ENCODE data around the gene RBM26. TPM values are rescaled to one million over a fixed set of nuclear protein-coding genes. Genes with fewer than 3 reads are reported as not detected.

Gene RBM26
- total RNA-seq, 4 donors from 2014 or later: 14.9 to 44.8 (median 23.1) TPM

- H3K4me1 ChIP-seq: no peaks in the 10 kb centered on the region
- H3K27me3 ChIP-seq: no peaks in the 10 kb centered on the region
- H3K9me3 ChIP-seq: no peaks in the 10 kb centered on the region
- in situ Hi-C loops (cut with MboI; ENCODE audit: low sequenced_read_pairs in 4 of 4): no loop called here
- DNase-seq (no peak), ATAC-seq (no peak)
- H3K4me3 ChIP-seq: no peak overlapping the region
- intact Hi-C loops (cut with DNase I; ENCODE audit: low total_unique reads): no loop called here
- no peaks in the 10 kb centered on the region for H3K36me3 ChIP-seq
- TF ChIP-seq, protein P1, sequence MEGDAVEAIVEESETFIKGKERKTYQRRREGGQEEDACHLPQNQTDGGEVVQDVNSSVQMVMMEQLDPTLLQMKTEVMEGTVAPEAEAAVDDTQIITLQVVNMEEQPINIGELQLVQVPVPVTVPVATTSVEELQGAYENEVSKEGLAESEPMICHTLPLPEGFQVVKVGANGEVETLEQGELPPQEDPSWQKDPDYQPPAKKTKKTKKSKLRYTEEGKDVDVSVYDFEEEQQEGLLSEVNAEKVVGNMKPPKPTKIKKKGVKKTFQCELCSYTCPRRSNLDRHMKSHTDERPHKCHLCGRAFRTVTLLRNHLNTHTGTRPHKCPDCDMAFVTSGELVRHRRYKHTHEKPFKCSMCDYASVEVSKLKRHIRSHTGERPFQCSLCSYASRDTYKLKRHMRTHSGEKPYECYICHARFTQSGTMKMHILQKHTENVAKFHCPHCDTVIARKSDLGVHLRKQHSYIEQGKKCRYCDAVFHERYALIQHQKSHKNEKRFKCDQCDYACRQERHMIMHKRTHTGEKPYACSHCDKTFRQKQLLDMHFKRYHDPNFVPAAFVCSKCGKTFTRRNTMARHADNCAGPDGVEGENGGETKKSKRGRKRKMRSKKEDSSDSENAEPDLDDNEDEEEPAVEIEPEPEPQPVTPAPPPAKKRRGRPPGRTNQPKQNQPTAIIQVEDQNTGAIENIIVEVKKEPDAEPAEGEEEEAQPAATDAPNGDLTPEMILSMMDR (IDR thresholded peaks at IDR 0.05 in 4 of 5, conservative IDR thresholded peaks at IDR 0.05 in 1 of 5): no peak
- no peak for TF ChIP-seq POLR2A (IDR thresholded peaks at IDR 0.05)
- H3K27ac ChIP-seq: no peak overlapping the region
These were observed 36.7 kb upstream of the RBM26 start for GRCh38 chr13:79442706-79443105.

DNA sequence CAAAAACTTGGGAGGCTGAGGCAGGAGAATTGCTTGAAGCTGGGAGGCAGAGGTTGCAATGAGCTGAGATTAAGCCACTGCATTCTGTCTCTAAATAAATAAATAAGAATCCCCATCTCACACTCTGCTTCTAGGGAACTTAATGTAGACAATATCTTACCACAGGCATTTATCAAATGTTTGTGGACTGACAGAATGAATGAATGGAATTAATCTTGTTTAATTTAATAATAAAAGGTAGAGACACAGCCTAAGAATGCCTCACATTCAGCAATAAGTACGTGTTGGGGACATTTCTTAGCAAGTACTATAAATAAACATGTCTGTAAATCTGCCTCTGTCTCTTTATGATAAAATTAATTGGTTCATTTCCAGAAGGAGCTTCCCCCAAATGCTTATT lies 36.2 kb upstream of the RBM26 start:
- Histone ChIP-seq H3K27ac (no peak overlapping the region), H3K9me3 (no peaks in the 10 kb centered on the region), H3K4me3 (no peak overlapping the region), H3K36me3 (no peaks in the 10 kb centered on the region), H3K27me3 (no peaks in the 10 kb centered on the region), H3K4me1 (no peaks in the 10 kb centered on the region)
- in situ Hi-C loops (cut with MboI; ENCODE audit: low sequenced_read_pairs in 4 of 4): no loop called here
- TF ChIP-seq, protein P1 (IDR thresholded peaks at IDR 0.05 in 4 of 5, conservative IDR thresholded peaks at IDR 0.05 in 1 of 5): no peak
- TF ChIP-seq POLR2A (IDR thresholded peaks at IDR 0.05): no peak
- DNase-seq (no peak), ATAC-seq (no peak)
- intact Hi-C loops (cut with DNase I; ENCODE audit: low total_unique reads): no loop called here

GRCh38 chr13:79440958-79441528 lies 35.0 kb upstream of the RBM26 start:
- Histone ChIP-seq H3K27ac (no peak overlapping the region), H3K36me3 (no peaks in the 10 kb centered on the region), H3K4me3 (no peak overlapping the region), H3K27me3 (no peaks in the 10 kb centered on the region), H3K4me1 (no peaks in the 10 kb centered on the region), H3K9me3 (no peaks in the 10 kb centered on the region)
- no peak for TF ChIP-seq POLR2A (IDR thresholded peaks at IDR 0.05)
- TF ChIP-seq, protein P1 (IDR thresholded peaks at IDR 0.05 in 4 of 5, conservative IDR thresholded peaks at IDR 0.05 in 1 of 5): no peak
- in situ Hi-C loops (cut with MboI; ENCODE audit: low sequenced_read_pairs in 4 of 4) (no loop called here), intact Hi-C loops (cut with DNase I; ENCODE audit: low total_unique reads) (no loop called here)
- ATAC-seq (no peak), DNase-seq (no peak)

DNA sequence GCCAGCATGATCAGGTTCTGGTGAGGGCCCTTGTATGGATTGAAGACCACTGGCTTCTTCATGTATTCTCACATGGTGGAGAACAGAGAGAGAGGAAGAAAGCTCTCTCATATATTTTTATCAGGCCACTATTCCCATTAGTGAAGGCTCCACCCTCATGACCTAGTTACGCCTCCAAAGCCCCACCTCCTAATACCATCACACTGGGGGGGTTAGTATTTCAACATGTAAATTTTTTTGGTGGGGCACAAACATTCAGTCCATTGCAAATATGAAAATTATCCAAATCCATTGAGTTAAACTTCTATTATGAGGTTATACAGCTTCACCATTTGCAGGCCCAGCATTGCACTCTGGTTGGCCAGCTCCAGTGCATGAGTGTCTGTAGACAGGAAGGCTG lies 33.2 kb upstream of the RBM26 start:
- in situ Hi-C loops (cut with MboI; ENCODE audit: low sequenced_read_pairs in 4 of 4): no loop called here
- no peak for TF ChIP-seq POLR2A (IDR thresholded peaks at IDR 0.05)
- TF ChIP-seq, protein P1 (IDR thresholded peaks at IDR 0.05 in 4 of 5, conservative IDR thresholded peaks at IDR 0.05 in 1 of 5): no peak
- Histone ChIP-seq H3K36me3 (no peaks in the 10 kb centered on the region), H3K27ac (no peak overlapping the region), H3K4me1 (no peaks in the 10 kb centered on the region), H3K4me3 (no peak overlapping the region), H3K9me3 (no peaks in the 10 kb centered on the region), H3K27me3 (no peaks in the 10 kb centered on the region)
- ATAC-seq: no peak
- intact Hi-C loops (cut with DNase I; ENCODE audit: low total_unique reads): no loop called here
- DNase-seq: no peak

- Histone ChIP-seq H3K27ac (no peak overlapping the region), H3K36me3 (no peaks in the 10 kb centered on the region), H3K9me3 (no peaks in the 10 kb centered on the region), H3K27me3 (no peaks in the 10 kb centered on the region), H3K4me3 (no peak overlapping the region), H3K4me1 (no peaks in the 10 kb centered on the region)
- TF ChIP-seq, protein P1 (IDR thresholded peaks at IDR 0.05 in 4 of 5, conservative IDR thresholded peaks at IDR 0.05 in 1 of 5): no peak
- TF ChIP-seq POLR2A (IDR thresholded peaks at IDR 0.05): no peak
- in situ Hi-C loops (cut with MboI; ENCODE audit: low sequenced_read_pairs in 4 of 4): no loop called here
- DNase-seq (no peak), ATAC-seq (no peak)
- intact Hi-C loops (cut with DNase I; ENCODE audit: low total_unique reads): no loop called here
These were observed 29.5 kb upstream of the RBM26 start for GRCh38 chr13:79435561-79435990.
